ACHN (cell line): ENCODE results near the gene NRG3.

Experiments
- DNase-seq: peaks from one replicate; pipeline ENCODE4 v3.0.0-alpha.2; 2015
- in situ Hi-C: cut with HindIII; loops from 2 replicates; pipeline ENCODE4 v1.10.0; 2017; ENCODE audit warnings: low sequenced_read_pairs, low pct_ligation_motif_present, low pct_unique_long_range_greater_than_20kb

NRG3 gene

GRCh38 chr10:82391971-82392370 is 517.0 kb downstream of the NRG3 start:
- in situ Hi-C loops: no loop called here
- no peak for DNase-seq

DNA sequence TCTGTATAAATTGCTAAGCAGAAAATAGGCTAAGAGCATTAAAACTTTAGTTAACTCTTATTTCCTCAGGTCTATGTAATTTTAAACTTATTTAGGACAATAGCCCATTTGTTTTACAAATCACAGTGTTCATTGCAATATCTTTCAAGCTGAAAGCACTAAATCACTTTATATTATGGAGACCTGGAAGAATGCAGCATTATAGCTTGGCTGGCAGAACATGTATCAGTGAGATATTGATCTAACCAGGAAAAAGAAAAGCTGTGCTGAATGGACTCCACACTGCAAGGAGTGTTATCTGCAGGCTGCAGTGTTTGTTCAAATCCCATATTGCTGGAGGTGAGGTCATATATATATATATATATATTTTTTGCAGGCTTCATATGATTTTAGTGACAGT is 517.5 kb downstream of the NRG3 start:
- no peak for DNase-seq
- in situ Hi-C loops: no loop called here

- no peak for DNase-seq
- in situ Hi-C loops: no loop called here
Observed at GRCh38 chr10:82394122-82394521, 519.1 kb downstream of the NRG3 start.

GRCh38 chr10:82394987-82395386 is 520.0 kb downstream of the NRG3 start:
- DNase-seq: no peak
- in situ Hi-C loops: no loop called here

GRCh38 chr10:82396886-82397285 is 521.9 kb downstream of the NRG3 start:
- no peak for DNase-seq
- in situ Hi-C loops: no loop called here

- no peak for DNase-seq
- in situ Hi-C loops: no loop called here
Observed at GRCh38 chr10:82397854-82398253, 522.9 kb downstream of the NRG3 start.

GRCh38 chr10:82399850-82400249 is 524.9 kb downstream of the NRG3 start:
- in situ Hi-C loops: no loop called here
- DNase-seq: no peak

DNA sequence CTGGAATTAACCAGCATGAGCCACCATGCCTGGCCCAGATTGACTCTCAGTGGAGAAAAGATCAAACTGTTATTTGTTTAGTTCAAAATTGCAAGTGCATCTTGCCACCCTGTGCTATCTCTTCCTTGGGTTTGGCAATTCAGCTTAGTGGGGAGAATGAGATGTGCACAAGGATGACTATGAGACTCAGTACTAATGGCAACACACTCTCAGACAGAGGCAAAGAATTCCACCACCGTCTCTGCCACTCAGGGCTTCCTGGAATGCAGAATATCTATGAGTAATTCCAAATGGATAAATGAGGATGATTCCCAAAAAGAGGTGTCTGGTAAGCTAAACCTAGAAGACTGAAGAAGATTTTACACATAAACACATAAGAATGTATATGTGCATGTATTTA is 525.8 kb downstream of the NRG3 start:
- DNase-seq: no peak
- in situ Hi-C loops: no loop called here

GRCh38 chr10:82402906-82403401 is 528.0 kb downstream of the NRG3 start:
- no peak for DNase-seq
- in situ Hi-C loops: no loop called here

DNA sequence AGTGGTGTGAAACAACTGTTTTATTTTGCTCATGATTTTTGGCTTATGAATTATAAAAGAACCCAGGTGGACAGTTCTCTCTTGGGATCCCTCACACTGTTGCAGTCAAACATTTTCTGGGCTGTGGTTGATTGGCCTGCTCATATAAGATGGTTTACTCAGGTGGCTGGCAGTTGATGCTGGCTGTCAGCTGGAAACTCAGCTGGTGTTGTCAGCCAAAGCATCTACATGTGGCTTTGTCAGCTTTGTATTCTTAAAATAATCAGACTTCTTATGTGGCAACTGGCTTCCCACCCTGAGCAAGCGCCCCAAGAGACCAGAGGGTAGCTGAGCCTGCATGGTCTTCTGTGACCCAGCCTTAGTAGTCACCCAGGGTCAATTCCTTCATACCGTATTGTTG is 534.7 kb downstream of the NRG3 start:
- in situ Hi-C loops: no loop called here
- DNase-seq: no peak

DNA sequence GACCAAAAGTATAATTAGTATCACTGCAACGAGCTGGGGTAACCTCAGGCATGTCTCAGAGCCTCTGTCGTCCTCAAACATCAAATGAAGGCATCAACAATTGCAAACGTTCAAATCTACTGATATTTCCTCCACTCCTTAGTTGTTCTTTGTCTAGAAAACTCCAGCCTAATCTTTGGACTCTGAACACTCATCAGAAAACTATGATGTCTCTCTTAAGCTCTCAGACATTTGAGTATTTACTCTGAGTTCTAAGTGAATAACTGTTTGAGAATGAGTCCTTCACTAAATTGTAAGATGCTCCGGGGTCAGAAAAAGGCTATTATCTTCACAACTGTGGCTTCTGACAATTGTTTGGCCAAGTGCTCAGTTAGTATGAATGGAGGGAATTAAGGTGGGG is 536.4 kb downstream of the NRG3 start:
- no peak for DNase-seq
- in situ Hi-C loops: no loop called here

- in situ Hi-C loops: no loop called here
Observed at GRCh38 chr10:82420001-82420400, 545.0 kb downstream of the NRG3 start.

GRCh38 chr10:82429302-82429701 is 554.3 kb downstream of the NRG3 start:
- in situ Hi-C loops: no loop called here

More at GRCh38 chr10:82420001-82420400, 545.0 kb downstream of the NRG3 start:
- DNase-seq: no peak

DNA sequence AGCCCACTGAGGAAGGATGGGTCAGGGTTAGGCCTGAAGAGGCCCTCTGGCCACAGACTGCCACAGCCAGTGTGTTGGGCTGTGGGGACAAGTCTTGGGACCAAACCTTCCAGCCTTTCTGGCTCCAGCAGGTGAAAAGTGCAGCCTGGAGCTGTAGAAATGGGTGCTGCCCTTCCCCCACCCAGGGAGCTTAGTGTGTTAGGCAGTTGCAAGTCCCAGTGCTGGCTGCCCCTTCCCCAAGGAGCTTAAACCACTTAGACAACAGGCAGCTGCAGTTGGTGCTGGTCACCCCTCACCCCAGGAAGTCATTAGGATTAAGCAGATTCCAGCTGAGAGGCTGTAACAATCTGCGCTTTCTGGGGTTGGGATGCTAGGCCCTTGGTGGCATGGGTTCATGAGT is 563.3 kb downstream of the NRG3 start:
- in situ Hi-C loops: no loop called here
- DNase-seq: no peak

More at GRCh38 chr10:82429302-82429701, 554.3 kb downstream of the NRG3 start:
- no peak for DNase-seq

- in situ Hi-C loops: no loop called here
- no peak for DNase-seq
Observed at GRCh38 chr10:82440775-82441174, 565.8 kb downstream of the NRG3 start.

- DNase-seq: no peak
- in situ Hi-C loops: no loop called here
Observed at GRCh38 chr10:82452046-82452445, 577.1 kb downstream of the NRG3 start.

DNA sequence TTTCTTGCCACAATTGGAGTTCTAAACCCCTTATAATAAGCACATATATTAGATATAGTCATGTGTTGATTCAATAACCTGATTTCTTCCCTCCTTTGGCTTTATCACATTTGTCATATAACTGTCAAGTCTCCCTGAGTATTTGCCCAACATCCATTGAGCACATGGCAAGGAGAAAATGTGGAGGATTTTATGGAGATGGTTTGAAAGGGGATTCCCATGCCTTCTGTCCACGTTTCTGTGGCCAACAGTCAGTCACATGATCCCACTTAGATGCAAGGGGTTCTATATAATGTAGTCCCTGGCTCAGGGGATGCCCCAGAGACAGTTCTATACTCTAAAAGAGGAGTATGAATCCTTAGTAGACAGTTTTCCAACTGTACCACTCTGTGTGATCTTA is 577.7 kb downstream of the NRG3 start:
- in situ Hi-C loops: no loop called here
- no peak for DNase-seq

DNA sequence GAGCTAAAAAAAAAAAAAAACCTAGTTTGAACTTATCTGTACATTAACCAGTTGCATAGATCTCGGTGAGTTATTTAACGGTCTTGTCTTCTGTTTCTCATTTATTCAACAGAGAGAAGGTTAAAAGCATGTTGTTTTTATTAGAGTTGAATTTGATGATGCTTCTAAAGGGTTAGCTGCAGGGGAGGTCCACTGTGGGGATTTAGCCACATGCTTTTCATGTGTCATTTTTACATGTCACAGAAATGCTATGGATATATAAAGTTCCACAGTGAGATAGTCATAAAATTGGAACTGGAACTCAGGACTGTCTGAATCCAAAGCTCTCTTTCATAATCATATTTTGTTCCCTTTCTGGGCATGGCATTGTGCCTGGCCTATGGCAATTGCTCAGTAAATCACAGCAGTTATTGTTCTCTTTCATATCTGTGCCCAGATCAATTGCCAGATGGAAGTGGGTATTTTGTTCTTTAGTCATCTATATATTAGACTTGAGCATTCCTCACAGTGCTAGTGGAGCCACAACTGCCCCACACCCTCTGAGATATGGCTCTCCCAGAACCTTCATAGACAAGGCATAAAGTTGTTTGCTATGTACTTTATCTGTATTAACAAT is 578.8 kb downstream of the NRG3 start:
- DNase-seq: no peak
- in situ Hi-C loops: no loop called here

- in situ Hi-C loops: no loop called here
Observed at GRCh38 chr10:82462910-82463551, 588.0 kb downstream of the NRG3 start.

DNA sequence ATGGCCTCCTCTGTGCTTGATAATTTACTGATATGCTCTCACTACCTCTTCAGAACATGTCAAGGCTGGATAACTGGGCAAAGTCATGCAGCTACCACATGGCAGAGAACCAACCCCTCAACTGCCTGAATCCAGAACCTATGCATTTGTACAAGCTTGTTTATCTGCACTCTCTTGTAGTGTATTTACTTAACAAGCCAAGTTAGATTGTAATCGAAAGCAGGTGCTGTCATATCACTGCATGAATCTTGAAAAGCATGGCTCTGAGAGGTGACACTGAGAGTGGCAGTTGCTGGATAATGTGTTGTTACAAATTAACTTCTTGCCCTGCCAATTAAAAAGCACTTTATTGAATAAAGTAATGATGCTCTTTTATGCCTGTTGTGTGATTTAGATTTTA is 588.6 kb downstream of the NRG3 start:
- no peak for DNase-seq
- in situ Hi-C loops: no loop called here

More at GRCh38 chr10:82462910-82463551, 588.0 kb downstream of the NRG3 start:
- DNase-seq: no peak
